SHP77 (cell line): ENCODE results near the gene GANC.

Source experiments
- DNase-seq, 2 experiments: peaks; one replicate each; lab custom pipeline; 2025; lab: John Stamatoyannopoulos, UW

Gene GANC

GRCh38 chr15:42348083-42348482 is 75.1 kb downstream of the GANC start:
- no peak for DNase-seq

GRCh38 chr15:42349186-42349585 is 76.2 kb downstream of the GANC start:
- no peak for DNase-seq

DNA sequence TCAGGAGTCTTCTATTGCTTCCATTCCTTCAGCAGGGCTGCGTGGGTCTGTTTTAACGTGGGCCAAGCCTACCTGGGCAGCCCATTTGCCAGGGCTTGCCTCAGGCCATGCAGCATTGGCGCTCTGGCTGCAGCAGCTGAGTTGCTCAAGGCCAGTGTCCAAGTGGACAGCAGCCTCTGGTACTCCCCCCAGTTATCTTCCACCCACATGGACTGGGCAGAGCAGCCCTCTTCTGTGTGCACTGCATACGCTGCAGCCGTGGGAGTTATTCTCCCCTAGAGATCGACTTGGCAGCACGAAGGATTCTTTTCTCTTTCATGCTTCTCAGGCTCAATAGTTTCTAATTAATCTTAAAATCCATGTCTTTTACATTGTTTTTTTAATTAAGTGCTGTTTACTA is 79.4 kb downstream of the GANC start:
- DNase-seq = no peak

- no peak for DNase-seq
Measured at GRCh38 chr15:42353061-42353460, 80.1 kb downstream of the GANC start.

GRCh38 chr15:42354824-42355223 is 81.8 kb downstream of the GANC start:
- no peak for DNase-seq

GRCh38 chr15:42355291-42355690 is 82.3 kb downstream of the GANC start:
- no peak for DNase-seq

DNA sequence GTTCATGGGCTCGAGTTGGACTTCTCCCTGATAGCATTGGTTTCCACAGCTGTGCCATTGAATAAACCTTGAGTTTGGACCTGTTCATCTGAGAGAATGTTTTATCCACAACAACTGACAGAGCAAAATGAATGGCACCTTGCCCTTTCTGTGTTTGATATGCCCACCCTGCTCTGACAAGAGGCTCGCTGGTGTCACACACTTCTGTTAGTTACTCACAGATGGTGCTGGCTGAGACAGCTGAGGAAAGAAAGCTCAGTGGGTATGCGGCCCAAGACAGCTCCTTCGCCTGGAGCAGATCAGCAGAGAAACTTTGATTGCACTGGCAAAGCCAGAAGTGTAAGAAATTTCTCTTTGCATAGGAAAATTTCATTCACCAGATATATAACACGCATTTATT is 83.8 kb downstream of the GANC start:
- DNase-seq = no peak

DNA sequence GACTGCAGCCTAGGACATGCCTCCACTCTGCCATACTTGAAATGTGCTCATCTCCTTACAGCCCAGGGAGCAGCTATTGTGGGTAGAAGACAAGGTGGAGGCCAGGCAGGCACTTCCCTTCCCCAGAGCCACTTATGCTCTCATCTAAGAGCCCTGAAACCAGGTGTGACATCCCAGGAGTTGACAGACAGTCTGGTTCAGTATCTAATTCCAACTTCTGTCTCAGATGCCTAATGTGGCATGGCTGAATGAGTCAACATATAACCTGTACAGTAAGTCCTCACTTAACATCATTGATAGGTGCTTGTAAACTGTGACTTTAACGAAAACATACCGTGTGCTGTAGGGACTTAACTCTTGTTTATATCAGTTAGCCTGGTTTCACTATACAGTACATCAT is 85.1 kb downstream of the GANC start:
- no peak for DNase-seq

- DNase-seq = no peak
Measured at GRCh38 chr15:42359249-42359648, 86.2 kb downstream of the GANC start, which contains the start of gene CAPN3. Gene CAPN3 (plus strand): TSS chr15:42359501. CDS start chr15:42359806, 305 bp downstream.

GRCh38 chr15:42359985-42360384 is 87.0 kb downstream of the GANC start:
- DNase-seq = no peak

GRCh38 chr15:42360535-42361112 is 87.6 kb downstream of the GANC start:
- DNase-seq = no peak

- DNase-seq = no peak
Measured at GRCh38 chr15:42363487-42363886, 90.5 kb downstream of the GANC start.

DNA sequence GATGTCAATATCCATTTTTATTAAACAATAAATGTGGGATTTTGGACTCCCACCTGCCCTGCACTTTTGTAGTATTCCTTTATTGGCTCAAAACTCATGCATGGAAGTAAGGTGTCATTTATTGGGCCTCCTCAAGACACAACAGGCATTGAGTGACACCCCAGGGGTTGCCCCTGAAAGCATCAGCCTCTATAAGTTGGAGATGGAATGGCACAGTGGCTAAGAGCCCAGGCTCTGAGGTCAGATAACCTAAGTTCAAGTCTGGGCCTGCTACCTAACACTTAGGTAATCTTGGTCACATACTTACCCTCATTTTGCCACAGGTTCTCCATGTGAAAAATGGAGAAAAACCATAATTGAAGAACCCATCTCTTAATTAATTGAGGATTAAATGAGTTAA is 90.9 kb downstream of the GANC start:
- DNase-seq = no peak

GRCh38 chr15:42364529-42364928 is 91.5 kb downstream of the GANC start:
- peak; percentile 23 to 64 for DNase-seq

DNA sequence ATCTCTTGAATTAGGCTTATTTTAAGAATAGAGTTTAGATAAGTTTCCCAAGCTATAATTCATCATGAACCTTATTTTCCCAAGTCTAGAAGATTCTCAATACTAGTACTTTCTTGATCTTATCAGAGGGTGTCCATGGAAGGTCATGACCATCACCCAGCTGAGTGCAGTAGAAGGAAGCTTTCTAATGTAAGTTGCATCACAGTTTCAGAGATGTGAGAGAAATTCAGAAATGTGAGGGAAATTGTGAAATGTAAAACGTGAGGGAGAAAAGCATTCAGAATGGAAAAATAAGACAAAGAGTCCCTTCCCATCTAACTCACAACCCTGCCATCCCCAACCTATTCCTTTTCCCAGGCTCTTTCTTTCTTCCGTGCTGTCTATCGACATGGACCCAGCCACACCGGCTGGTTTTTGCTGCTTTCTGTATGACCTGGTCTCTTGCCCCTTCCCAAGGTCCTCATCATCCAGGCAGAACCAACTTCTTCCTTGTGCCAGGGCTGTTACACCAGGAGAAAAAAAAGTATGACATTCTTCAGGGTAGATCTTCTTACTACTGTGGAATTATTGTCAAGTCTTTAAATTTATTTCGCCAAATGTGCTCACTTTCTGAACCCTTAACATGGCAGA is 93.0 kb downstream of the GANC start:
- DNase-seq = no peak

DNA sequence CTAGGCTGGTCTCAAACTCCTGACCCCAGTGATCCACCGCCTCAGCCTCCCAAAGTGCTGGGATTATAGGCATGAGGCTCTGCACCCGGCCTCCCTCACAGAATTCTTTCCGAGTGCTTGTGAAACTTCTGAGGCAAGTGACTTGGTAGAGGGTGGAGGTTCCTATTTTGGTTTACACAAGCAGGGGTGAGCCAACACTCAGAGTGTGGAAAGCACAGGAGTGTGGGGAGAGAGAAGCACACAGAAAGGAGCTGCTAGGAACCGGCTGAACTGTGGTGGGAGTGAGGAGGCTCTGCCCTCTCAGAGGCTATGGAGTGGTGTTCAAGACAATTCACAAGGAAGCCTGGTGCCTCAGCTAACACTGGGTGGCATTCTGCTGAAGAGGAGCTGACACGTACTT is 94.0 kb downstream of the GANC start:
- no peak for DNase-seq

- no peak for DNase-seq
Measured at GRCh38 chr15:42368096-42368495, 95.1 kb downstream of the GANC start.

DNA sequence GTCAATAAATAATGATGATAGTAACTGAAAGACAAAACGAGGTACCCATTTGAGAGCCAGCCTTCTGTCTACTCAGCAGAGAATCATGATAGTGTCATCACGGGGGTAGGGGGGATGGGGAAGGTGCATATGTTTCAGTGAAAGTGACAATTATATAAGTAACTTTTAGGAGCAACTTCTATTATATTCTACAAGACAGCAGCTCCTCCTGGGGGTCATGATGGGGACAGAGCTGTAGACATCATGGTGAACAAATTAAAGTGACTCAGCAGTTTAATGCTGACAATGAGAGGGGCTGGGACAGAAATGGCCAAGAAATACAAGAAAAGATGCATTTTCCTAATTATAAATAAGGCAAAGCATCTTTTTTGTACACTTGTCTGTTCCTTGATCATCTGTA is 98.1 kb downstream of the GANC start:
- no peak for DNase-seq

- DNase-seq = no peak
Measured at GRCh38 chr15:42373274-42373673, 100.3 kb downstream of the GANC start.

DNA sequence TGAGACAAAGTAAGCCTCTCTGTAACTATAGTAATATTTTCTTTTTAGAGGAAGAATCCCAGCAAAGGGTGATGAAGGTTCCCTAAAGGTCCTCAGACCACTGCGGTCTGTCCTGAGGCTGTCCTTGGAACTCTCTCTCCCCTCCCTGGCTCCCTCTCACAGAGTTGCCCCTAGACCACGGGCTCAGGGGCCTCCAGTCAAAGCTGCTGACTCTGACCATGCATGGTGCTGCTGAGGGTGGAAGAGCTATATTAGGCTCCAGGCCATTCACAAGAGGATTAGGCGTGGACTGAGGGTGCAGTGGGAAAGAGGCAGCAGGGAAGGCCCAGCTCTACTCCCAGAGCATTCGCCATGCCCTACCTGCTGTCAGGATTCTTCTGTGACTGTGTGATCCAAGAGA is 100.9 kb downstream of the GANC start:
- no peak for DNase-seq

DNA sequence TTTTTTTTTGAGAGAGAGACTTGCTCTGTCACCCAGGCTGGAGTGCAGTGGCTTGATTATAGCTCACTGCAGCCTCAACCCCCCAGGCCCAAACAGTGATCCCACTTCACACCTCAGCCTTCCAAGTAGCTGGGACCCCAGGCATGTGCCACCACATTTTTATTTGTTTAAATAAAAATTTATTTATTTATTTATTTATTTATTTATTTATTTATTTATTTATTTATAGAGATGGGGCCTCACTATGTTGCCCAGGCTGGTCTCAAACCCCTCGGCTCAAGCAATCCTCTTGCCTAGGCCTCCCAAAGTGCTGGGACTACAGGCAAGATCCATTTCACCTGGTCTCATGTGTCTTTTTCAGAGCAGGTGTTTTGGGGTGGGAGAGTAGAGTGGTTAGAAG is 101.8 kb downstream of the GANC start:
- no peak for DNase-seq

GRCh38 chr15:42375252-42375651 is 102.3 kb downstream of the GANC start:
- DNase-seq = no peak

- DNase-seq = no peak
Measured at GRCh38 chr15:42375941-42376340, 102.9 kb downstream of the GANC start.

GRCh38 chr15:42378011-42378410 is 105.0 kb downstream of the GANC start:
- no peak for DNase-seq
